Retinal pigment epithelial cell (primary cell): ENCODE measurements around the gene TMEM205.
"Not testable (repeated sequence)": the region's sequence is repeated elsewhere in the genome, so short reads cannot be mapped to it uniquely, and the experiment has no call there.

Experiments
- DNase-seq: peaks from one replicate; pipeline ENCODE4 v3.0.0-alpha.2; 2010; ENCODE audit warnings: low read depth
- H3K4me3 ChIP-seq: 2 replicates; pipeline ENCODE4 v1.5.1; 2011; ENCODE audit warnings: mild to moderate bottlenecking, low read length, control low read depth, moderate library complexity
- TF ChIP-seq, protein P1 (sequence below): conservative IDR thresholded peaks from 2 replicates; pipeline ENCODE4 v1.5.1; 2011; ENCODE audit warnings: low read depth, low read length, control low read depth, inconsistent platforms

Gene TMEM205

DNA sequence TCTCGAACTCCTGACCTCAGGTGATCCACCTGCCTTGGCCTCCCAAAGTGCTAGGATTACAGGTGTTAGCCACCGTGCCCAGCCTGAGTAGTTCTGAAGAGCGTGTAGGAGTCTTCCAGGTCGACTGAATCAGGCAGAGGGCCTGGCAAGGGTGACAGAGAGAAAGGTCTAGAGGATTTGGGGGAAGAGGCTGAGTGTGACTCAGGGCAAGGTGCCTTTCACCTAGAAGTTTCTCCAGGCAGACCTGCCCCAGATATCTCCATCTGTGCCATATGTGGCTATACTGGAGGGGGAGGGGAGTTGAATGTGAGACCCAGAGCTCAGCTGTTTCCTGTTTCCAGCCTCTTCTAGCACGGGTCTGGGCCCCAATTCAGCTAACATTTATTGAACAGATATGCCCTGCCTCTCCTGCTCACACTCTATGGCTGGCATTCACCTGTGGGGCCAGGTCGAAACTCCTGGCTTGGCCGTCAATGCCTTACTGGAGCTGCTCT, 1.5 kb upstream of the TMEM205 start:
- TF ChIP-seq, protein P1, sequence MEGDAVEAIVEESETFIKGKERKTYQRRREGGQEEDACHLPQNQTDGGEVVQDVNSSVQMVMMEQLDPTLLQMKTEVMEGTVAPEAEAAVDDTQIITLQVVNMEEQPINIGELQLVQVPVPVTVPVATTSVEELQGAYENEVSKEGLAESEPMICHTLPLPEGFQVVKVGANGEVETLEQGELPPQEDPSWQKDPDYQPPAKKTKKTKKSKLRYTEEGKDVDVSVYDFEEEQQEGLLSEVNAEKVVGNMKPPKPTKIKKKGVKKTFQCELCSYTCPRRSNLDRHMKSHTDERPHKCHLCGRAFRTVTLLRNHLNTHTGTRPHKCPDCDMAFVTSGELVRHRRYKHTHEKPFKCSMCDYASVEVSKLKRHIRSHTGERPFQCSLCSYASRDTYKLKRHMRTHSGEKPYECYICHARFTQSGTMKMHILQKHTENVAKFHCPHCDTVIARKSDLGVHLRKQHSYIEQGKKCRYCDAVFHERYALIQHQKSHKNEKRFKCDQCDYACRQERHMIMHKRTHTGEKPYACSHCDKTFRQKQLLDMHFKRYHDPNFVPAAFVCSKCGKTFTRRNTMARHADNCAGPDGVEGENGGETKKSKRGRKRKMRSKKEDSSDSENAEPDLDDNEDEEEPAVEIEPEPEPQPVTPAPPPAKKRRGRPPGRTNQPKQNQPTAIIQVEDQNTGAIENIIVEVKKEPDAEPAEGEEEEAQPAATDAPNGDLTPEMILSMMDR = no peak
- H3K4me3 ChIP-seq = no peak overlapping the region
- no peak for DNase-seq

DNA sequence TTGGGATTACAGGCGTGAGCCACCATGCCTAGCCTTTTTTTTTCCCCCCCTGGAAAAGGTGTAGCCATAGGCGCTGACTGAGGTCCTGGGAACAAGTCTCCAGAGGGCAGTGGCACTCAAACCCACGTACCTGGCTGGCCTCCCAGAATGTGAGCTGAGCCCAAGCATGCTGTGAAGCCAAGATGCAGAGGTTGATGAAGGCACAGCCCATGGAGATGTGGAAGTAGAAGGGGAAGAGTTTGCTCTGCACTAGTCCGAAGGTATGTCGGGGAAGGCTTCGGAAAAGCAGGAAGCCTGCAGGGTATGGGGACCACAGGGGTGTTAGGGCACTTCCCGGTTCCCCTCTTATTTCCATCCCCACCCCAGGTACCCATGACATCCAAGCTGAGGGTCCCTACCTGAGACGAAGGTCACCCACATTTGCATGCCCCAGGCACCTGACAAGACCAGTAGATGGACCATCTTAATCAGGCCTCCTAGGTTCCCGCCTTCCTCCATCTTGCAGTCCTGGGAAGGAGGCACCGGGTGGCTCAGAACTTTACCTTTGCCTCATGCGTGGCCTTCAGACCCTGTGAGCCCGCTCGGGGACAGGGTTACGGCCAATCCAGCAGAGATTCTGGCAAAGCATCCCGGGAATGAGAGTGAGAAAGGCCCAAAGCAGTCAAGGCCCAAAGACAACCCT, 805 bp downstream of the TMEM205 start:
- no peak for DNase-seq
- TF ChIP-seq, protein P1 = no peak
- H3K4me3 ChIP-seq = peak overlapping the region; percentile 88

DNA sequence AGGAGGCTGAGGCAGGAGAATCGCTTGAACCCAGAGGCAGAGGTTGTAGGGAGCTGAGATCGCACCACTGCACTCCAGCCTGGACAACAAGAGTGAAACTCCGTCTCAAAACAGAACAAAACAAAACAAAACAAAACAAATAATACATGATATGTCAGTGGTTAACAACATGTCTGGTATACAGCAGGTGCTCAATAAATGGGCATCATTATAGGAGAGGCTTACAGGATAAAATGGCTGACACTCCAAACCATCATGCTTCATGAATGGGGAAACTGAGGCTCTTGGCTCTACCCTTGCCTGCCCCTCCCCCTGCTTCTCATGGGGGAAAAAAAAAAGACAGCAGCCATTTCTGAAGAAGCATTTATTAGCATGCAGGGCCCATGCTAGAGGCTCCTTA, 3.6 kb downstream of the TMEM205 start:
- TF ChIP-seq, protein P1 = no peak
- no peak for DNase-seq
- no peak overlapping the region for H3K4me3 ChIP-seq

DNA sequence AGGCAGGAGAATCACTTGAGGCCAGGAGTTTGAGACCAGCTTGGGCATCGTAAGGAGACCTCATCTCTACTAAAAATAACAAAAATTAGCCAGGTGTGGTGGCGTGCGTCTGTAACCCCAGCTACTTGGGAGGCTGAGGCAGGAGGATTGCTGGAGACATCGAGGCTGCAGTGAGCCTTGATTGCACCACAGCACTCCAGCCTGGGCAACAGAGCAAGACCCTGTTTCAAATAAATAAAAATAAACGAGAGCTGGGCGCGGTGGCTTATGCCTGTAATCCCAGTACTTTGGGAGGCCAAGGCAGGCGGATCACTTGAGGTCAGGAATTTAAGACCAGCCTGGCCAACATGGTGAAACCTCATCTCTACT, 6.0 kb downstream of the TMEM205 start:
- not testable (repeated sequence) for H3K4me3 ChIP-seq, DNase-seq

DNA sequence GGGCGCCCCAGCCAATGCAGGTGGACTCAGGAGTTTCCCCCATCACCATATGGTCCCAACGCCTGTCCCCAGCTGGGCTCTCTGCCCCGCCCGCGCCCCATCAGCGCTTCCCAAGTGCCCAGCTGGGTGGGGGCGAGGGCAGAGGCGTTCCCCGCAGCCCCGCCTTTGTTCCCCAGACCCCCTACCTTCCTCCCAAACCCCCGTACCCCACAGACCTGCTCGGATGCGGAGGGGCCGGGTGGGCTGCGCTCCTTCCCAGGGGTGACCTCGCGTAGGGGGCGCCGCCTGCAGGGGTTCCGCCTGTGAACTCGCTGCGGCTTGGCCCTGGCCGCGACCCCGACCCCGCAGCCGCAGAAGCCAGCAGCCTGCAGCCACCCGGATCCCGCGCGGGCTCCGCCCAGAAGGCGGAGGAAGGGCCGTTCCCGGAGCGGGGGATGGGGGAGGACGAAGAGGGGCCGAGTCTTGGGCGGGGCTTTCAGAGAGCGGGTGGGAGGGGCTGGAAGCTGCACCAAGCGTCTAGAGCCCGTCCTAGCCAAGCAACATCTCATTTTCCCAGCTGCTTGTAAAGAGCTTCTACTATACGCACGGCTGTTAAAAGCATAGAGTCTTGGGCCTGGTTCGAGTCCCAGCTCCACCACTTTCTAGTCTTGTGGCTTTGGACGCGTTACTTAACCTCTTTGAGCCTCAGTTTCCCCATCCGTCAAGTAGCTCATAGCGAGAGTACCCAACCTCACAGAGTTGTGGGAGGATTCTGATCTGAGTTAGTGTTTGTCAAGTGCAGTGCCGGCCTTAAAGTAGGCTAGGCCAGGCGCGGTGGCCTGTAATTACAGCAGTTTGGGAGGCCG, 6.6 kb downstream of the TMEM205 start, which contains the start of gene RAB3D:
Gene RAB3D, minus strand, starts transcription at position 404 of the 845 bp plus-strand sequence. CDS start 2,258 bp downstream, outside the sequence.
- TF ChIP-seq, protein P1 = no peak
- no peak for DNase-seq
- H3K4me3 ChIP-seq = peak within 1 kb of the TSS; percentile 55

DNA sequence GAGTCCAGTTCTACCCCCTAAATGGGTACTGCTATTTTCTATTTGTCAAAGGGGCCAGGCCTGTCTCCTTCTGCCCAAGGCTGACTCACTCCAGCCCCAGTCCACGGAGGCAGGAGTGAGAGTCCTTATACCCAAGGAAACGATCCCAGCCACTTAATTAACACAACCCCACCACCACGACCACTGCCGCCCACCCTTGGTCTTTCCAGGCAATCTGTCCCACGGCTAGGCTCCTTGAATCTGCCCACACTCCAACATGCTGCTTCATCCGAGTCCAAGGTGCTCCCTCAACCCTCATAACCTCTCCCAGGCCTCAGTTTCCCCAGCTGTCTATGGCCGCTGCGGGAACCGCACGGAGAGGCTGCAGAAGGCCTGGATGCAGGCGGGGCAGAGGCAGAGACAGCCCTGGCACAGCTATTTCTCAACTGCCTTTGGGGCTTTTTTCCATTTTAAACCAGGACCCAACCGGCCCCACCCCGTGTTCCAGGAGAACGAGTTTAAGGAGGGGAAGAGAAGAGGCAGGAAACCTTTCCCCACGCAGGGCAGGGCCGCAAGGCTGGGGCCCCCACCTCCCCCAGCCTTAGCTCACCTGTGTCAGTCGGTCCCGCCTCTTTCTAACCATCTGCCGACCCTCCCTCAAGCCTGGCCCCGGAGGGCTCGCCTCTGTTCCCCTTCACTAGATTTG, 7.4 kb downstream of the TMEM205 start:
- no peak for DNase-seq
- H3K4me3 ChIP-seq = peak overlapping the region; percentile 55
- TF ChIP-seq, protein P1 = no peak

DNA sequence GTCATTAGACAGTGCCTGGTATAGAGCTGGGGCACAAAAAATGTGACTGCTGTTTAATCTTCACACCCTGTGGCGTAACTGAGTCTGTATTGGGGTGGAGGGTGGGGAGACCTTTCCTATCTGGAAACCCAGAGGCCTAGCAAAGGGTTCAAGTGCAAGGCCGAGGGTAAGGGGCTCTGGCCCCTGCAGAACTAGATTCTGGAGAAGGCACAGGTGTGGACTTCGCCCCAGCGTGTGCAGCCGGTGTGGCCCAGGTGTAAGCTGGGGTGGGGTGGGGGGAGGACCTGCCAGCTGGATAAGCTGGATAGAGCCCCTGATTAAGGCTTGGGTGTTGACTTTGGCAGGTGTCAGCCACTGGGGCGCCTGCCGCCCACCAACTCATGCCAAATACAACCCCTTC, 7.9 kb downstream of the TMEM205 start:
- no peak for DNase-seq
- TF ChIP-seq, protein P1 = no peak
- no peak overlapping the region for H3K4me3 ChIP-seq
